Ovary (tissue), 9 donors: ENCODE results near the gene DAAM2. TPM values are rescaled to one million over a fixed set of nuclear protein-coding genes. Genes with fewer than 3 reads are reported as not detected.

ENCODE experiments used
- DNase-seq, 5 donors: peaks; one replicate each; pipeline ENCODE4 v3.0.0-alpha.2; 2019 to 2020
- H3K27ac ChIP-seq, 2 donors: fragments of 200-600 bp; one replicate each; pipeline versions ENCODE4 v1.5.1 to v1.8.0; 2019 to 2022
- H3K27me3 ChIP-seq: fragments of 200-600 bp; one replicate; pipeline ENCODE4 v1.8.0; 2022
- H3K36me3 ChIP-seq: fragments of 200-600 bp; sonication (generic); one replicate; pipeline ENCODE4 v1.5.1; 2019
- H3K4me1 ChIP-seq: one replicate; pipeline ENCODE4 v1.8.1; 2013; ENCODE audit warnings: mild to moderate bottlenecking, moderate library complexity; ENCODE audit not compliant: insufficient read depth
- H3K4me3 ChIP-seq: fragments of 200-600 bp; sonication (generic); one replicate; pipeline ENCODE4 v1.5.1; 2017
- H3K9me3 ChIP-seq, 2 donors: fragments of 200-600 bp in 1 of 2; sonication (generic) in 1 of 2; one replicate each; pipeline versions ENCODE4 v1.5.1 to v1.8.1; 2013 to 2019; ENCODE audit warnings: mild to moderate bottlenecking in 1 of 2, moderate library complexity in 1 of 2
- EP300 ChIP-seq: sonication (generic); formaldehyde crosslinking; IDR thresholded peaks from one replicate; pipeline ENCODE4 v1.6.1; 2017; ENCODE audit warnings: antibody characterized with exemption
- POLR2A ChIP-seq: fragments of 450-650 bp; IDR thresholded peaks from one replicate; pipeline ENCODE4 v1.6.1; 2017; ENCODE audit warnings: antibody characterized with exemption, mild to moderate bottlenecking, moderate library complexity
- WGBS, 3 donors: extraction: QIAGEN DNeasy Blood & Tissue Kit in 1 of 3; methylation state at CpG; one replicate each; pipeline versions ENCODE4 v1.1.5 to v1.1.7; 2013 to 2017; 5-methylcytosine and 5-hydroxymethylcytosine counted together
- intact Hi-C, 4 donors: fragments of 100-400 bp; cut with DNase I; formaldehyde crosslinking; loops; one replicate each; pipeline versions ENCODE4 v1.11.0 to v1.15.1; 2022 to 2023
- polyA plus RNA-seq, 2 donors: library from polyadenylated mRNA; stranded (reverse); fragments of 200-250 nt in 1 of 2; fragments of 350-450 nt in 1 of 2; fragmentation: Illumina TruSeq in 1 of 2; extraction: RNeasy Lipid Tissue Mini Kit (QIAGEN cat#74804) in 1 of 2; gene quantifications; one replicate each; pipeline ENCODE4 v1.2.3, GENCODE V29; 2013 to 2014
- total RNA-seq, 7 donors: library from RNA; depleted of rRNA in 2 of 7; stranded (reverse); fragments of >200 nt in 2 of 7; fragmentation: NEBNext Ultra II Directional in 3 of 7; extraction: Animal tissue kit (Norgen Biotek cat#: 25700) in 3 of 7; gene quantifications; one replicate each; pipeline versions ENCODE4 v1.1.0 to v1.2.4, GENCODE V29; 2016 to 2023
- TF ChIP-seq, protein P1 (sequence below), 3 donors: fragments of 450-650 bp in 2 of 3; fragments of 200-600 bp in 1 of 3; IDR thresholded peaks; one replicate each; pipeline versions ENCODE4 v1.5.1 to v1.8.0; 2016 to 2022; ENCODE audit warnings: antibody characterized with exemption in 3 of 3, mild to moderate bottlenecking in 1 of 3
- donor health status: DM: no; HTN: no; CAD: no; lungs with moderate emphysema.
- donor health status: DM: no; HTN: no; CAD: no.
- donor health status: Bipolar disorder and iron deficiency.
- donor health status: DM: yes; HTN: yes; CAD: no.
- donor health status: DM: no; HTN: no; CAD: no.
- donor health status: DM: yes; HTN: yes; CAD: no.

The DAAM2 gene
- total and polyA plus RNA-seq, 9 donors, result 8.5 to 27.8 (median 18.5) TPM

DNA sequence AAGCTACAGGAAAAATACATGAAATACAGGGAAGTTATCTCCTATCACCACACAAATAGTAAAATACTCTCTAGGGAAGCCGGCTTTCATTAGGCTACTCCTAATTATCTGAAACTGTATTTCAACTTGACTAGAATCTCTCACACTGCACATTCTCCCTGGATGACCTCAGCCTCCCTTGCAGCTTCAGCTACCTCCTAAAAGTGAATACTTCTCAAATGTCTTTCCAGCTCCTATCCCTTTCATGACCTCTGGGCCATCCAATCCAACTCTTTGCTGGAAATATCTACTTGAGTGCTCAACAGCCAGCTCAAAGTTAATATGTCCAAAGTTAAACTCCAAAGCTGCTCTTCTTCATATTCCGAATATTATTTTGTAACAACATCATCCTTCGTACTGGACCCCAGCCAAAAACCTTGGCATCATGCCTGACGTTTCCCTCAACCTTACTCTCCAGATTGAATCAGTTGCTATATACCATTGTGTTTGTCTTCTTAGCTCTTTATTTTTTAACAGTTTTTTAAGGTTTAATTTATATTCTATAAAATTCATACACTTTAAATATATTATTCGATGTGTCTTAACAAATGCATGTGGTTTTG lies 37.6 kb upstream of the DAAM2 start:
- TF ChIP-seq POLR2A (no peak), EP300 (no peak)
- DNase-seq, result peak in 4 of 5 donors; percentile 39 to 55 (median 45)
- WGBS, 3 donors, result 25 to 40% (median 30%) methylated on average over 5 of the region's 5 CpGs
- no peaks in the 10 kb centered on the region for H3K27me3 ChIP-seq
- no peak overlapping the region for H3K4me3 ChIP-seq
- intact Hi-C loops, result no loop called here
- no peaks in the 10 kb centered on the region for H3K36me3 ChIP-seq
- no peaks in the 10 kb centered on the region for H3K9me3 ChIP-seq
- peaks cover 1% of the 10 kb centered on the region for H3K4me1 ChIP-seq
- H3K27ac ChIP-seq, result no peak overlapping the region

DNA sequence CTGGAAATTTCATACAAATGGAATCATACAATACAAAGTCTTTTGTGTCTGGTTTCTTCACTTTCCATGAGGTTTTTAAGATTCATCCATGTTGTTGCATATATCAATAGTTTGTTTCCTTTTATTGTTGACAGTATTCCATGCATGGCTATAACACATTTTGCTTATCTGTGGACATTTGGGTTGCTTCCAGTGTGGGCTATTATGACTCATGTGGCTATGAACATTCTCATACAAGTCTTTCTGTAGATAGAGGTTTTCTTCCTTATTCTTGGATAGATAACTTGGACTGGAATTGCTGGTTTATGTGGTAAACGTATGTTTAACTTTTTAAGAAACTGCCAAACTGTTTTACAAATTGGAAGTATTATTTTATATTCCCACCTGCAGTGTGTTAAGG lies 36.9 kb upstream of the DAAM2 start:
- no peaks in the 10 kb centered on the region for H3K27me3 ChIP-seq
- no peak for DNase-seq
- intact Hi-C loops, result no loop called here
- H3K27ac ChIP-seq, result no peak overlapping the region
- H3K4me3 ChIP-seq, result no peak overlapping the region
- peaks cover 1% of the 10 kb centered on the region for H3K4me1 ChIP-seq
- 50 to 68% (median 51%) methylated on average over 1 of the region's 1 CpG for WGBS, 3 donors
- no peak for TF ChIP-seq EP300
- TF ChIP-seq, protein P1, sequence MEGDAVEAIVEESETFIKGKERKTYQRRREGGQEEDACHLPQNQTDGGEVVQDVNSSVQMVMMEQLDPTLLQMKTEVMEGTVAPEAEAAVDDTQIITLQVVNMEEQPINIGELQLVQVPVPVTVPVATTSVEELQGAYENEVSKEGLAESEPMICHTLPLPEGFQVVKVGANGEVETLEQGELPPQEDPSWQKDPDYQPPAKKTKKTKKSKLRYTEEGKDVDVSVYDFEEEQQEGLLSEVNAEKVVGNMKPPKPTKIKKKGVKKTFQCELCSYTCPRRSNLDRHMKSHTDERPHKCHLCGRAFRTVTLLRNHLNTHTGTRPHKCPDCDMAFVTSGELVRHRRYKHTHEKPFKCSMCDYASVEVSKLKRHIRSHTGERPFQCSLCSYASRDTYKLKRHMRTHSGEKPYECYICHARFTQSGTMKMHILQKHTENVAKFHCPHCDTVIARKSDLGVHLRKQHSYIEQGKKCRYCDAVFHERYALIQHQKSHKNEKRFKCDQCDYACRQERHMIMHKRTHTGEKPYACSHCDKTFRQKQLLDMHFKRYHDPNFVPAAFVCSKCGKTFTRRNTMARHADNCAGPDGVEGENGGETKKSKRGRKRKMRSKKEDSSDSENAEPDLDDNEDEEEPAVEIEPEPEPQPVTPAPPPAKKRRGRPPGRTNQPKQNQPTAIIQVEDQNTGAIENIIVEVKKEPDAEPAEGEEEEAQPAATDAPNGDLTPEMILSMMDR (IDR thresholded peaks at IDR 0.05), result no peak
- no peak for TF ChIP-seq POLR2A
- H3K36me3 ChIP-seq, result no peaks in the 10 kb centered on the region
- no peaks in the 10 kb centered on the region for H3K9me3 ChIP-seq

DNA sequence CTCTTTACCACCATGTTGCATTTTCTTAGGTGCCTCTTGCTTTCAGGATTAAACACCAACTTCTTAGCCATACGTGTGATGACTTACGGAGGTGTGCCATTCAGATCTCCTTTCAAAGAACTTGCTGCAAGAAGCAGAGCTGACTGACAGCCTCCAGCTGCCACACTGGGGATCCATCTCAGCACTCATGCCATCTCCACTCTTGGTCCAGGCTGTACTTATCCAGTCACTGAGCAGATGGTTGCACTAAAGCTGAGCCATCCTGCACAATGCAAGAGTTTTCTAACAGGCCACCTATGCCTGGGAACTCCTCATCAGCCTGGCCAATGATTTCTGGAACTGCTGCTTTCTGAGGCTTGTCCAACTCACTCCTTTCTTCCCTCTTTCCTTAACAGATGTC lies 35.6 kb upstream of the DAAM2 start:
- TF ChIP-seq, protein P1 (IDR thresholded peaks at IDR 0.05), result no peak
- TF ChIP-seq POLR2A (no peak), EP300 (no peak)
- Histone ChIP-seq H3K36me3 (no peaks in the 10 kb centered on the region), H3K27me3 (no peaks in the 10 kb centered on the region), H3K27ac (no peak overlapping the region), H3K4me1 (peaks cover 1% of the 10 kb centered on the region), H3K9me3 (no peaks in the 10 kb centered on the region), H3K4me3 (no peak overlapping the region)
- WGBS, 3 donors, result 98% methylated on average over 2 of the region's 2 CpGs
- no peak for DNase-seq
- intact Hi-C loops, result no loop called here

DNA sequence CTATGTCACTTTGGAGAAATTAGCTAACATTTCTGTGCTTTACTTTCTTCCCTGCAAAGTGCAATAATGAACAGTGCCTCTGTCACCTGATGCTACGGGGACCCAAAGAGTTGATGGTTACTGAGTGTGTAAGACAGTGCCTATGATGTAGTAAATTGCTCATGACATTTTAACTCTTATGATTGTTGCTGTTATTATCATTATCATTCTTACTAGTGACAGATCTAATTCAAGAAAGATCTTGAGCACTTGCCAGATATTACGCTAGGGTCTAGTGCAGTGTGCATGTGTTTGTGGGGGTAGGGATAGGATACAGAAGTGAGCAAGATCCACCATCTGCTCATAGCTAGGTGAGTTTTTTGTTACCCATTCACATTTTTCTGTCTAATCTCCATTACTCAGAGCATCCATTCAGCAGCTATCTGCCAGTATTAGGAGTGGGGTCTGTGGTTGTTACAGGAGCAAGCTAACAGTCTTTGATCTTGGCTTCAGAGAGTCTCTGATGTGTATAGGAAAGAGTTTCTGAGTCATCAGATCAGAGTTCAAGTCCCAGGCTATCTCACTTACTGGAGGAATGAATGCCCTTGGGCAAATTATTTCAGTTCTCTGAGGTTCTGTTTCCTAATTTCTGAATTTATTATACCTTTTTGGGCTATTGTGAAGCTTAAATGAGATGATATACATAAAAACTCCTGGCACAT lies 33.1 kb upstream of the DAAM2 start:
- no peak overlapping the region for H3K27ac ChIP-seq
- peaks cover 1% of the 10 kb centered on the region for H3K4me1 ChIP-seq
- intact Hi-C loops, result no loop called here
- H3K4me3 ChIP-seq, result no peak overlapping the region
- TF ChIP-seq EP300, result no peak
- H3K9me3 ChIP-seq, result no peaks in the 10 kb centered on the region
- no peaks in the 10 kb centered on the region for H3K27me3 ChIP-seq
- no peaks in the 10 kb centered on the region for H3K36me3 ChIP-seq
- WGBS, 3 donors, result 89 to 96% (median 92%) methylated on average over 2 of the region's 2 CpGs
- DNase-seq, result no peak

DNA sequence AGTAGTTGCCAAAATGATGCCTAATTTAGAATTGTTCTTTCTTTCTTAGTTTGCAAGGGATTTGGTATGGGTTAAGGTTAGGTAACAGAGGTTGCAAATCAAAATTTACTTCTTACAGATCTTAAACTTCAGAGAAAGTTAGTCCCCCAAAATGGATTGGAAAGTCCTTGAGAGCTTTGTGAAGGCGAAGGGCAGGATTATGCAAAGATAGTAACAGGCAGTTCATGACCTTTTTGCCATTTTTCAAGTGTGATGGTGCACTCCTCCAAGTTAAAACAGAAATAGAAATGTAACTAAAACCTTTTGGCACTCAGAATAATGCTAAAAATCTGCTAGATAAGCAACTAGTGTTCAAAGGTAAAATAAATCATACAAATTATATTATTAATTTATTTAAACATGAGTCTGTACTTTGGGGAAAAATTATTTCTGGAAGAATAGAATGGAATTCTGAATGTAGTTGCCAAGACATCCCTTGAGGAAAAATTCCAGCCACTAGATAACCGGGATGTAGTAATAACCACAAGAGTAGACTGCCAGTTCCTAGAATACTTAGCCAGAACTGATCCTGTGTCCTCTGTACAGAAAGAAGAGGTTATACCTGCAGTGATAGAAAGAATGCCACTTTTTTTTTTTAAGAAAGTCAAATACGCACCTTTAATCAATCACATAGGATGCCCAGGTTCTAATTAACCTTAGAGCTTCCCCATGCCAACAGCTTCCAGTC lies 31.8 kb upstream of the DAAM2 start:
- no peak overlapping the region for H3K4me3 ChIP-seq
- intact Hi-C loops, result no loop called here
- TF ChIP-seq POLR2A (no peak), EP300 (no peak)
- TF ChIP-seq, protein P1 (IDR thresholded peaks at IDR 0.05), result no peak
- DNase-seq, result no peak
- WGBS, 3 donors, result 18 to 19% (median 18%) methylated on average over 3 of the region's 3 CpGs
- H3K36me3 ChIP-seq, result no peaks in the 10 kb centered on the region
- no peaks in the 10 kb centered on the region for H3K27me3 ChIP-seq
- H3K27ac ChIP-seq, result no peak overlapping the region
- H3K9me3 ChIP-seq, result no peaks in the 10 kb centered on the region
- H3K4me1 ChIP-seq, result no peaks in the 10 kb centered on the region
